GDM1 (cell line): Measurements from ENCODE around the gene GPX8.

Source experiments
- DNase-seq: peaks from one replicate; lab custom pipeline; 2025; lab: John Stamatoyannopoulos, UW

Gene GPX8

DNA sequence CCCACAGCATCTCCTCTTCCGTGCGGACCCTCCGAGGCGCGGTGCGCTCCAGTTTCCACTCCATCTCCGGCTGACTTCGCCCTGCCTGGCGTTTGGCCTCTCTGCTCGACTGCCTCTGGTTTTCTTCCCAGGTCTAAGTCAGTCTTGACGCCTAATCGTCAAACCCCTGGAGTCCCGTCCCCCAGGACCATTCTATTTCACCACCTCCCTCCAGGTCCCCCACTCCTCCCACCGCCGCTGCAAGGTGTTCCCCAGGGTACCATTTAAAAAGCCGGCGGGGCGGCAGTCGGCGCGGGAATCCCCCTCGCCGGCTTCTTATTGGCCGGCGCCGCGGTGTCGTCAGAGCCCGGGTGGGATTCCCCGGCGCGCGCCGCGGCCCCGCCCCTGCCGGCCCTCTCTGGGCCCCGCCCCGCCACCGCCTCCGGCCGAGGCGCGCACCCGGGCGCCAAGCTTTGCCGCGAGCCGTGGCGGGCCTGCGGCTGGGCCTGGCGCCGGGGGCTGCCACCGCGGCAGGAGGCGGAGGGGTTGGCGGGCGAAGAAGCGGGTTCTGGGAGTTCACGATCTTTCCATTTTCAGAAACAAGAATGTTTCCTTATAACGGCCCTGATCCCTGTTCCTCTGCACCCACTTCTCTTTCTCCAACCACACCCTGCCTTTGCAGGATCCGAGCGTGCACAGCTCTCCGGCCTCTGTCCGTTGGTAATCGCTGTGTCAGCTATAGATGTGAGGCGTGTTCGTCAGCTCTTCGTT lies 13.1 kb downstream of the GPX8 start, which contains the start of gene CDC20B:
TSS of gene CDC20B (minus strand) at position 241 of the 750 bp plus-strand sequence. CDS start at position 64, 177 bp downstream.
- peak; percentile 32 for DNase-seq

DNA sequence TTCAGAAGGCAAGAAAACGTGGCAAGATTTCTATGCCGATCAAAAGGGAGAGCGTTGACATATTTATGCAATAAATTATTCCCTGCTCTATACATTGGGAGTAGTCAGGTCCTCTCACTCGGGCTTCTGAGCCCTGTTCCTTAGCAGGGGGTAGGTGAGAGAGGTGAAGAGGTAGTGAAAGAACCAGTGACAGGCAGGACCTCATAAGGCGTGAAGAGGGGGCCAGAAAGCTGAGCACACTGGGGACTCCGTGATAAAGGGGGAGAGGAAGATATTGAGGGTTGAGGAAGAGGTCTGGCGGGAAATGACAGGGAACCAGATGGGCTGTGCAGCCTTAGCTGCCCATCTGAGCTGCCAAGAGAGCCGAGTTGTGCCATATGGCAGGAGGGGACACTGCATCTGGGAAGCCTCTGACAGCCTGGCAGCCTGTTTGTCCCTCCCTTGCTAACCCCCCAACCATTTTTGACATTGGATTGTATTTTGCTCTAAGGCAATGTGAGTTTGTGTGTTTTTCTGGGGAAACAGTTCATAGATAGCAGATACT lies 13.8 kb downstream of the GPX8 start:
- DNase-seq = no peak

DNA sequence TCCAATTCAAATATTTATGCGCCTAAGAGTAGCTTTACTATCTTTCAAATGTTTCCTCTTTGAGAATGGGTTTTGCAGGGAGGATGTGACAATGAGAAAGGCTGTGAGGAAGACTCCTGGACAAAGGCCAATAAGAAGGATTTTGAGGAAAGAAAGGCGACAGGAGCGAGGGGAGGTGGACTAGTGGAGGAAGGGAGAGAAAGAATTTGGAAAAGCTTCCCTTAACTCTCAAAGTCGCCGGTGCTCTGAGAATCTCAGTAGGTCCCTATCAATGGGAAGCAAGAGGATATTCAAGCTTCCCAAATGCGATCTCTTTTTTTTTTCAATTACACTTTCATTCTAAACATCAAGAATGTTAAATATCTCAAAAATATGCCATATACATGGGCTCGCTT lies 15.8 kb downstream of the GPX8 start:
- DNase-seq = no peak

DNA sequence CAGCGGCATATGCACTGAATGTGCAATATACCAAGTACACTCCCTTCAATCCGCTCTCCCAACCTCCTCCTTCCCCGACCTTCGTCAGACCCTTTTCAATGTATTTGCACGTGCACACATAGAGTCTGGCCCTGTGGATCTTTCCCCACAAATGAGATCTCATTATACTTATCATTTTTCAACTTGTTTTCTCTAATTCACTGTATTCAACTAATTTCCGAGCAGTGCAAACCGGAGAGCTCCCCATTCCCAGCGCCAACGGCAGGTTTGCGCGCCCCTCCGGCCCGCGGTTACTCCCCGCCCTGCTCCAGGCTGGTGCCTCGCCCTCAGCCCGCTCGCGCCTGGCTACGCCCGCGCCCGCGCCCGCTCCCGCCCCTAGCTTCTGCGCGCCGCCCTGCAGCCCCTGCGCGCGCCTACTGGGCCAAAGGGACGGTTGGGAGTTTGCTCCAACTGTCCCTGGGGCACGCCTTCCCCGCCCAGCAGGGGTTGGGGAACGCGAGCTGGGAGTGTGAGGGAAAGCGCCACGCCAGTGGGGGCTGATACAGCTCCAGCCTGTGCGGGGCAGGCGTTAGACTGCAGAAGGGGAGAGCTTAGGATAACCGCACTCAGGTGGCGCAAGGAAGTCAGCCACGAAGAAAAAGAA lies 16.3 kb downstream of the GPX8 start:
- DNase-seq = no peak

DNA sequence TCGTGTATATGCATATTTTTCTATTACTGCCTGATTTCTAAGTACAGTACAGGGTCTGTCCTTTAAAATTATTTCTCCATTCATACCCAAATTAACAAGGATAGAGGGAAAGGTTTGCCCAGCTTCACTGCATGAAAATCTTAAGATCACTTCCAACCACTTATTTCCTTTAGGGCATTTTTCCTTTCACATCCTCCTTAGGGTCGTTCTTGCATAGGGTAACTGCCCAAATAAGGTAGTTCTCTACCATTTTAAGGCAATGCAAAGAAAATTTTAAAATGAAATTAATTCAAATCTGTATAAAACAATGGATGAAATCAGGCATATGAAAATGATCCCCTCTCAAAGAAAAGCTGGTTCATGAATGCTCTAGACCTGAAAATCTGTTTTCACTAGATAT lies 17.1 kb downstream of the GPX8 start:
- no peak for DNase-seq

DNA sequence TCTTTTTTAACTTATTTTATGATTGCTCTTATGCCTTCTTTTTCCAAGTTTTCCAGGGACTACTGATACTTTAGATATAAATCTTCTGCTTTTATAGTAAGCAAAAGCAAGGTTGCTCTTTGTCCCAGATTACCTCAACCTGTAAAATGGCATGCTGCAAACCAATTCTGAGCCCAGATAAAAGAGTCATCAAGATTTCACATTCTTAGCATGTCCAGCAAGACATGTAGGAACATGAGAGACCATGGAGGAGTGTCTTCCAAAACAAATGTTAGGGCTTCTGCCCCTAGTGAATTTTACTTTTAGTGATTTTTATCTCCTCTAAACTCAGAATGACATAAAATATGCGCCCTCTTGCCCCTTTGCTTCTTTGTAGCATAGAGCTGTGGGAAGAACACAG lies 20.0 kb downstream of the GPX8 start:
- no peak for DNase-seq

DNA sequence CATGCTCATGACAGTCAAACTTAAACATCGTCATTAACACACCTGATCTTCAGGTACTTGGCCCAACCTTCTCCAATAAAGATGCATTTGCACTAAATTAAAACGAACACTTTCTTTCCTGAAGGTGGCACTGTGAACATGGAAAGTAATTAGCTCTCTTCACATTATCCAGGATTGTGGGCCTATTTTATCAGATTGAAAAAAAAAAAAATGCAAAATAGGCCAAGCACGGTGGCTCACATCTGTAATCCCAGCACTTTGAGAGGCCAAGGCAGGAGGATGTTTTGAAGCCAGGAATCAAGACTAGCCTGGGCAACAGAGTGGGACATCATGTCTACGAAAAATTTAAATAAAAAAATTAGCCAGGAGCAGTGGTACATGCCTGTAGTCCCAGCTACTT lies 27.4 kb downstream of the GPX8 start:
- DNase-seq = no peak

DNA sequence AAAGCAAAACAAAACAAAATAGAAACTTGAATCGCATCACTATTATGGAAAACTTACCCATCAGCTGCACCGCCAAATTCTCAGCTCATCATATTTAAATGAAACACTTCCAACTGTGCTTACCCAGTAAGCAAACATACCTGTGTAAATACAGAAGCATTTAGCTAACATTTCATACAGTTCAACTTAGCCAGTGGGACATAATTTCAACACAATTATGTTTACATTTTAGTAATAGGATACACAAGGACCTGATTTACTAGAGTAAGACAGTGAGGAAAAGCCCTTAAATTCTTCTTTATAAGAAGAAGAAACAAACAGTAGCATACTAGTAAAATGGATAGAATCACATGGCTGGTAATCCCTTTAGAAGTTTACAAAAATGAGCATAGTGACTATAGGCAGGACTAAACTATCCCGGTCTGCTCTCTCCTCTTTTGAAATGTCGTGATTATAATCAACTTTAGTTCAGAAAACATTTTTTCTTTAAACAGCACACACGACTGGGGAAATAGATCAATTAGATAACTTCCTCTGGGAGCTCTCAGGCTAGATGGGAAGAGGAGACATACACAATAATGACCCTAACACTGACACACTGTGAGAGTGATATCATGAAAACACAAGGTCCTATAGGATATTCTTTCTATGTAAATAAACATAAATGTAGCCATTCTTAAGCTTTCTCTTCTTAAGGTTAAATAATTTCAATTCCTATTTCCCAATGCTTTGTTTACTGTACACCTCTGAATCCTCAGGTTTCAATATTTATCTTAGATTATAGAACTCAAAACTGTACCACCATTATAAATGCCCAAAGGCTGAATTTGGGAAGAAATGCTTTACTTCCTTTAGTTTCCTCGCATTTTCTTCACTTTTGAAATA lies 28.9 kb downstream of the GPX8 start:
- no peak for DNase-seq

DNA sequence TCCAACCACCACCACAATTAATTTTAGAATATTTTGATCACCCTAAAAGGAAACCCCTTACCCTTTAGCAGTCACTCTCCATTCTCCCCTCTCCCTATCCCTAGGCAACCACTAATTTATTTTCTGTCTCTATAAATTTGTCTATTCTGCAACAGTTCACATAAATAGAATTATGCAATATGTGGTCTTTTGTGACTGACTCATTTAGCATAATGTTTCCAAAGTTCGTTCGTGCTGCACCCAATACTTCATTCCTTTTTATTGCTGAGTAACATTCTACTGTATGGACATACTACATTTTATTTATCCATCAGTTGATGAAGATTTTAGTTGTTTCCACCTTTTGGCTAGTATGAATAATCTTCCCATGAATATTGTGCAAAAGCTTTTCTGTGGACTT lies 31.2 kb downstream of the GPX8 start:
- DNase-seq = no peak

DNA sequence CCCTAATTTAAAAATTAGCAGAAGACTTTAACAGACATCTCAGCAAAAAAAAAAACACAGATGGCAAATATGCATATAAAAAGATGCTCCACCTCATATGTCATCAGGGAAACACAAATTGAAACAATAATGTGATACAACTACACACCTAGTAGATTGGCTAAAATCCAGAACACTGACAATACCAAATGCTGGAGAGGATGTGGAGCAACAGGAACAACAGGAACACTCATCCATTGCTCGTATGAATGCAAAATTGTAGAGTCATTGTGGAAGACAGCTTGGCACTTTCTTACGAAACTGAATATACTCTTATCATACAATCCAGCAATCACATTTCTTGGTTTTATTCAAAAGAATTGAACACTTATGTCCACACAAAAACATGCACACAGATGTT lies 45.0 kb downstream of the GPX8 start:
- DNase-seq = no peak

DNA sequence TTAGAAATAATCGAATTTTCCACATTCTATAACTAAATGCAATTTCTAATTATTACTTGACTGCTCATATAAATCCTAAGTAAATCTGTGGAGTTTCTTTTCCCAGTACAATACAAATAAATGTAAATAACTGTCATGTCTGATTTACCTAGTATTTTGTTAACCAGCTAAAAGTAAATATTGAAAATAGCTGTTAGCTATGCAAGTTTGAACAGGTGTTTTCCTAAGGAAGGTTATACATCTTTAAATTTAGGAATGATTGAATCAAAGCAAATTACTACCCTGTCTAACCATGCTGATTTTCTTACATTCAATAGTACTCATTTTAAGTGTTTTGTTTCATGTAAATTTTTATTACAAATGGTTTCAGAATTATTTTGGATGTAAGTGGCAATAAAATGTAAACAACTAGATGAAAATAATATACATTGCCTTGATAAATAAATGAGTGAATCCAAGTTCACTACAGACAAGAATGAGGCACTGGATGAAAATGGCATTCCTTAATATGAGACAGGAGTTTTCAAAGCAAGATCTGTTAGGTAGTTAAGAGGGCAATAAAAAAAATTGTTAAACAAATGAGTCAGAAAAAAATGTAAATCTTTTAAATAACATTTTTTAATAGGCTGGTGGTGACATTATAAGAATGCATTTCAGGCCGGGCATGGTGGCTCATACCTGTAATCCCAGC lies 51.4 kb downstream of the GPX8 start:
- no peak for DNase-seq
